ENCODE results near the gene DCTD. TPM values are rescaled to one million over a fixed set of nuclear protein-coding genes. Genes with fewer than 3 reads are reported as not detected.
A peak's percentile ranks its signal among the peaks of the same experiment; 100 is the strongest.

DCTD gene
- total and polyA plus RNA-seq, 5 donors from 2014 or later = 57.5 to 104 (median 85.8) TPM

- Histone ChIP-seq H3K4me1 (ENCODE audit: control insufficient read depth, insufficient read depth, low read length, poor library complexity, severe bottlenecking) (no peaks in the 10 kb centered on the region), H3K4me3 (ENCODE audit: low read depth, low read length) (no peak overlapping the region), H3K9me3 (ENCODE audit: control insufficient read depth in 2 of 2, low read length in 2 of 2) (peaks cover 10 to 12% of the 10 kb centered on the region in 2 experiments), H3K36me3 (ENCODE audit: control insufficient read depth, insufficient read depth, low read length) (peaks cover 28% of the 10 kb centered on the region), H3K27ac (ENCODE audit: insufficient read depth, low read length, poor library complexity, severe bottlenecking) (no peak overlapping the region), H3K27me3 (ENCODE audit: control insufficient read depth, insufficient read depth, low read length) (no peaks in the 10 kb centered on the region)
- Mint-ChIP-seq H3K27ac (no peak overlapping the region), H3K4me1 (peaks cover 0 to 4% (median 2%) of the 10 kb centered on the region in 4 donors), H3K27me3 (no peaks in the 10 kb centered on the region), H3K9me3 (peaks cover 0 to 11% (median 1%) of the 10 kb centered on the region in 7 donors), H3K36me3 (peaks cover 59% of the 10 kb centered on the region), H3K4me3 (no peak overlapping the region)
- ATAC-seq (ENCODE audit: low read depth in 2 of 2) (no peak), DNase-seq (no peak)
Observed at GRCh38 chr4:182881914-182882313, 35.3 kb downstream of the DCTD start.

- peaks cover 54% of the 10 kb centered on the region for H3K36me3 Mint-ChIP-seq
- Histone ChIP-seq H3K4me1 (ENCODE audit: control insufficient read depth, insufficient read depth, low read length, poor library complexity, severe bottlenecking) (no peaks in the 10 kb centered on the region), H3K27ac (ENCODE audit: insufficient read depth, low read length, poor library complexity, severe bottlenecking) (no peak overlapping the region), H3K27me3 (ENCODE audit: control insufficient read depth, insufficient read depth, low read length) (no peaks in the 10 kb centered on the region), H3K4me3 (ENCODE audit: low read depth, low read length) (no peak overlapping the region), H3K9me3 (ENCODE audit: control insufficient read depth in 2 of 2, low read length in 2 of 2) (peaks cover 10 to 12% of the 10 kb centered on the region in 2 experiments), H3K36me3 (ENCODE audit: control insufficient read depth, insufficient read depth, low read length) (peaks cover 18% of the 10 kb centered on the region)
- ATAC-seq (ENCODE audit: low read depth in 2 of 2) (no peak), DNase-seq (no peak)
- H3K9me3 Mint-ChIP-seq = peaks cover 0 to 11% (median 1%) of the 10 kb centered on the region in 7 donors
- peaks cover 0 to 4% (median 0%) of the 10 kb centered on the region in 4 donors for H3K4me1 Mint-ChIP-seq
- H3K4me3 Mint-ChIP-seq = no peak overlapping the region
- H3K27ac Mint-ChIP-seq = peak overlapping the region in 1 of 3 donors; percentile 46
- no peaks in the 10 kb centered on the region for H3K27me3 Mint-ChIP-seq
Observed at GRCh38 chr4:182880387-182881356, 36.5 kb downstream of the DCTD start.

GRCh38 chr4:182879913-182880312 lies 37.3 kb downstream of the DCTD start:
- Mint-ChIP-seq H3K27ac (no peak overlapping the region), H3K36me3 (peaks cover 49% of the 10 kb centered on the region), H3K9me3 (peaks cover 0 to 5% (median 1%) of the 10 kb centered on the region in 7 donors), H3K27me3 (no peaks in the 10 kb centered on the region), H3K4me3 (no peak overlapping the region), H3K4me1 (peaks cover 0 to 4% (median 0%) of the 10 kb centered on the region in 4 donors)
- ATAC-seq (ENCODE audit: low read depth in 2 of 2) (no peak), DNase-seq (no peak)
- peaks cover 6% of the 10 kb centered on the region in 2 experiments for H3K9me3 ChIP-seq (ENCODE audit: control insufficient read depth in 2 of 2, low read length in 2 of 2)
- peaks cover 10% of the 10 kb centered on the region for H3K36me3 ChIP-seq (ENCODE audit: control insufficient read depth, insufficient read depth, low read length)
- no peak overlapping the region for H3K27ac ChIP-seq (ENCODE audit: insufficient read depth, low read length, poor library complexity, severe bottlenecking)
- H3K27me3 ChIP-seq (ENCODE audit: control insufficient read depth, insufficient read depth, low read length) = no peaks in the 10 kb centered on the region
- H3K4me3 ChIP-seq (ENCODE audit: low read depth, low read length) = no peak overlapping the region
- no peaks in the 10 kb centered on the region for H3K4me1 ChIP-seq (ENCODE audit: control insufficient read depth, insufficient read depth, low read length, poor library complexity, severe bottlenecking)

- DNase-seq (no peak), ATAC-seq (ENCODE audit: low read depth in 2 of 2) (no peak)
- Histone ChIP-seq H3K9me3 (ENCODE audit: control insufficient read depth in 2 of 2, low read length in 2 of 2) (peaks cover 0 to under 1% of the 10 kb centered on the region in 2 experiments), H3K4me1 (ENCODE audit: control insufficient read depth, insufficient read depth, low read length, poor library complexity, severe bottlenecking) (no peaks in the 10 kb centered on the region), H3K27ac (ENCODE audit: insufficient read depth, low read length, poor library complexity, severe bottlenecking) (no peak overlapping the region), H3K4me3 (ENCODE audit: low read depth, low read length) (no peak overlapping the region), H3K27me3 (ENCODE audit: control insufficient read depth, insufficient read depth, low read length) (no peaks in the 10 kb centered on the region), H3K36me3 (ENCODE audit: control insufficient read depth, insufficient read depth, low read length) (peaks cover 4% of the 10 kb centered on the region)
- Mint-ChIP-seq H3K9me3 (peaks cover 0 to 3% (median 0%) of the 10 kb centered on the region in 7 donors), H3K27ac (peak overlapping the region in 1 of 3 donors; percentile 34), H3K27me3 (no peaks in the 10 kb centered on the region), H3K4me1 (peaks cover 0 to 4% (median 0%) of the 10 kb centered on the region in 4 donors), H3K36me3 (peaks cover 47% of the 10 kb centered on the region), H3K4me3 (no peak overlapping the region)
Observed at GRCh38 chr4:182878633-182879495, 38.3 kb downstream of the DCTD start.

- ATAC-seq (ENCODE audit: low read depth in 2 of 2) (no peak), DNase-seq (no peak)
- Mint-ChIP-seq H3K9me3 (no peaks in the 10 kb centered on the region), H3K27me3 (no peaks in the 10 kb centered on the region), H3K36me3 (peaks cover 38% of the 10 kb centered on the region), H3K27ac (peak overlapping the region in 1 of 3 donors; percentile 38), H3K4me1 (peaks cover 0 to 4% (median 0%) of the 10 kb centered on the region in 4 donors), H3K4me3 (no peak overlapping the region)
- Histone ChIP-seq H3K27me3 (ENCODE audit: control insufficient read depth, insufficient read depth, low read length) (no peaks in the 10 kb centered on the region), H3K4me1 (ENCODE audit: control insufficient read depth, insufficient read depth, low read length, poor library complexity, severe bottlenecking) (no peaks in the 10 kb centered on the region), H3K27ac (ENCODE audit: insufficient read depth, low read length, poor library complexity, severe bottlenecking) (no peak overlapping the region), H3K4me3 (ENCODE audit: low read depth, low read length) (no peak overlapping the region), H3K9me3 (ENCODE audit: control insufficient read depth in 2 of 2, low read length in 2 of 2) (no peaks in the 10 kb centered on the region), H3K36me3 (ENCODE audit: control insufficient read depth, insufficient read depth, low read length) (peaks cover 3% of the 10 kb centered on the region)
Observed at GRCh38 chr4:182877326-182877883, 39.8 kb downstream of the DCTD start.

GRCh38 chr4:182876427-182876826 lies 40.8 kb downstream of the DCTD start:
- peak overlapping the region in 2 of 3 donors; percentile 7 to 17 for H3K27ac Mint-ChIP-seq
- Histone ChIP-seq H3K27me3 (ENCODE audit: control insufficient read depth, insufficient read depth, low read length) (no peaks in the 10 kb centered on the region), H3K27ac (ENCODE audit: insufficient read depth, low read length, poor library complexity, severe bottlenecking) (no peak overlapping the region), H3K4me3 (ENCODE audit: low read depth, low read length) (no peak overlapping the region), H3K9me3 (ENCODE audit: control insufficient read depth in 2 of 2, low read length in 2 of 2) (no peaks in the 10 kb centered on the region), H3K4me1 (ENCODE audit: control insufficient read depth, insufficient read depth, low read length, poor library complexity, severe bottlenecking) (no peaks in the 10 kb centered on the region), H3K36me3 (ENCODE audit: control insufficient read depth, insufficient read depth, low read length) (no peaks in the 10 kb centered on the region)
- ATAC-seq (ENCODE audit: low read depth in 2 of 2) (no peak), DNase-seq (no peak)
- peaks cover 39% of the 10 kb centered on the region for H3K36me3 Mint-ChIP-seq
- H3K4me1 Mint-ChIP-seq = peaks cover 0 to 4% (median 0%) of the 10 kb centered on the region in 4 donors
- H3K27me3 Mint-ChIP-seq = no peaks in the 10 kb centered on the region
- no peak overlapping the region for H3K4me3 Mint-ChIP-seq
- no peaks in the 10 kb centered on the region for H3K9me3 Mint-ChIP-seq

Measured in CD4-positive, CD25-positive, alpha-beta regulatory T cell (primary cell).